GM12875 (cell line): Measurements from ENCODE around the gene POLR3A.

ENCODE experiments used
- H3K4me3 ChIP-seq: one replicate; pipeline ENCODE4 v1.5.1; 2011; ENCODE audit warnings: low read depth, low read length, control low read depth
- CTCF ChIP-seq: IDR thresholded peaks from 2 replicates; pipeline ENCODE4 v1.5.1; 2011; ENCODE audit warnings: low read depth, mild to moderate bottlenecking, control low read depth, inconsistent platforms, low read length, moderate library complexity, borderline replicate concordance; ENCODE audit not compliant: insufficient read depth

POLR3A gene

DNA sequence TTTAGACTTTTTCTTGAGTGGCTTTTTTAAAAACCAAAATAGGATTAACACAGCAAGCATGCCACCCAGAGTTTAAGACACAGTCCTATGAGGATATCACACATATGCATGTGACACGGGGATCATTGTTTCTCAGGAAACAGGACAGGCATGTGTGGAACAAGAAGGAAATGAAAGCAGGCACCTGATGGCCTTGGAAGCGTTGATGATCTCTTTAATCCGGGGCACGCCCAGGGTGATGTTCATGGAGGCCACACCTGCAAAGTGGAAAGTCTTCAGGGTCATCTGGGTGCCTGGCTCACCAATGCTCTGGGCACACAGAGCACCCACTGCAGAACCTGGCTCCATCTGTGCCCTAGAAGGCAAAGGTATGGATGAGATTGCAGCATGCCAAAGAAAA, 44.3 kb downstream of the POLR3A start:
- TF ChIP-seq CTCF: no peak
- no peak overlapping the region for H3K4me3 ChIP-seq

DNA sequence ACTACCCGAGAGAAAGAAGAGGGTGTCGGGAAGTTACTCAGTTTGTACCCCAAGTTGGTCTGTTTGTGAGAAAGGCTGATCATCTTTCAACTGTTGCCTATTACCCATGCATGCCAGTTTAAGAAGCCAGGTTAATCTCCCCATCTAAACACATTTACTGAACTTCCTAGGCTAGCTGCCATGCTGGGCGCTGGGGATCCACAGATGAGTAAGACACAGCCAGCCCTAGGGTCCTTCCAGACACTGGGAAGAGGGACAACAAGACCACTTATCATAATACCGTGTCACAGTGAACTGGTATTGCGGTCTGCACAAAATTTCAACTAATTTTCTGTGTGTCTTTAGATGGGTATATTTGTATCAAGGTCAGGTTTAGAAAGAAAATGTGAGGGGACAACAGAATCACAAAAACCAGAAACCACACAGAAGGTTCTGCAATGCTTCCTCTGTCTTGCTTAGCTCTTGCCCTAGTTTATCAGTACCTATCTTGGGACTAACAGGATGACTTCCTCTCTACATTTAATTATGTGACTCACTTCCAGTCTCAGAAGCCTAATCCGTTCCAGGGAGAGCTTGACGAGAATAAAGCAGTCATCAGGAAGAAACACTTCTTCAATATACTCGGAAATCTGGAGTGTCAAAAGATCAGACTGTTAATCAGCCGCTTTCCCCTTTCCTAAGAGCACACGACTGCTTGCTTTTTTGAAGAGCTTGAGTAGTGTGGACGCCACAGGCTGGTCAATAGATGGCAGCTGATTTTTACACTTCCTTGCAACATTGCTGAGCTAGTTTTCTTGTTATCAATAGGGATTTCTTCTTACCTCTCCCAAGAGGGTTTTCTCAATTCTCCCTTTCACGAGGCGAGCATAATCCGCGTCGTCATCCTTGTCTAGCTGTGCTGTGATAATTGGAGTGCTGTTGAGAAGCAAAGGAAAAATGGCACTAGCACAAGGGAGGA, 45.7 kb downstream of the POLR3A start:
- no peak overlapping the region for H3K4me3 ChIP-seq
- TF ChIP-seq CTCF: no peak

- no peak overlapping the region for H3K4me3 ChIP-seq
- no peak for TF ChIP-seq CTCF
Observed at GRCh38 chr10:77981281-77981680, 48.0 kb downstream of the POLR3A start.

DNA sequence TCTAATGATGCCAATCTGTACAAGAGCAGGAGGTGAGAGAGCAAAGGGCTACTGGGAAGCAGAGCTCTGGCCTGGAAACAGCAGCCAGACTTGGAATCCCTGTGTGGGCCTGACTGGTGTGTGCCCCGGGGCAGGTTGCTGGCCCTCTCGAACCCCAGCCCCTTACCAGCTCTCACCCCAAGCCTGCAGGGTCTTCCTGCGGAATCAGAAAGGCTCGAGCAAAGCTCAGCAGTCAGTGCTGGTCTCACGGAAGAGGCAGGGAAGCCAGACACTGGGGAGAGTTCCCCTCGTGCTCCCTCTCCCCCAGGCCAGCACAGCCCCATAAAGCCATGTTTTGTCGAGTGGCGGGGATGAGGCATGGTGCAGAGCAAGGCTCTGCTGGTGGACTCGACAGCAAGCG, 50.1 kb downstream of the POLR3A start:
- no peak for TF ChIP-seq CTCF
- H3K4me3 ChIP-seq: no peak overlapping the region

- TF ChIP-seq CTCF: no peak
- no peak overlapping the region for H3K4me3 ChIP-seq
Observed at GRCh38 chr10:77978360-77978759, 51.0 kb downstream of the POLR3A start.

DNA sequence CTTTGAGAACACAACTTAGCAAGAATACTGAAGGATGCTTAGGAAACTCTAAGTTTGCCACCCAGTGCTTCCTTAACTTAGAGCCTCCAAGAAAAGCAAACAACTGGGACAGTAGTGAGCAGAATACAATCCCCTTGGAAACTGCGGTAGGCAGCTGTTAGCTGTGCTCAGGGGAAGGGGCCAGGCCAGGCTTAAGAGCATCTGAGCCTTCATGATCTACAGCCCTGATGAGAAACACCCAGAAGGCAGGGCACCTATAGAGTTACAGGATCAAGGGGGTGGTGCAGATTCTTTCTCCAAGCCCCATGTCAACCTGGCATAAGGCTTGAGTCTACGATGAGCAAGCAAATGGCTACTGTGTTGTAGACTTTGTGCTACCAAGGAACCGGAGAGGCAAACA, 51.4 kb downstream of the POLR3A start:
- no peak for TF ChIP-seq CTCF
- H3K4me3 ChIP-seq: no peak overlapping the region

- H3K4me3 ChIP-seq: no peak overlapping the region
- no peak for TF ChIP-seq CTCF
Observed at GRCh38 chr10:77977016-77977415, 52.3 kb downstream of the POLR3A start.
